Neural progenitor cell (in vitro differentiated cells): ENCODE measurements around the gene P2RY13. TPM values are rescaled to one million over a fixed set of nuclear protein-coding genes. Genes with fewer than 3 reads are reported as not detected.

Experiments used
- DNase-seq: peaks from one replicate; pipeline ENCODE4 v3.0.0-alpha.2; 2016; ENCODE audit warnings: low spot score
- H2AFZ ChIP-seq: fragments of 200-600 bp; sonication (generic); replicated peaks from 2 replicates; pipeline ENCODE4 v1.6.1; 2016; ENCODE audit warnings: antibody characterized with exemption
- H3F3A ChIP-seq: fragments of 200-600 bp; sonication (generic); 2 replicates; pipeline ENCODE4 v1.6.1; 2016; ENCODE audit warnings: antibody characterized with exemption, low read depth
- H3K27ac ChIP-seq: fragments of 200-600 bp; sonication (generic); 2 replicates; pipeline ENCODE4 v1.5.1; 2016; ENCODE audit warnings: mild to moderate bottlenecking
- H3K27me3 ChIP-seq: fragments of 200-600 bp; sonication (generic); 2 replicates; pipeline ENCODE4 v1.6.1; 2016; ENCODE audit warnings: mild to moderate bottlenecking, moderate library complexity
- H3K36me3 ChIP-seq: fragments of 200-600 bp; sonication (generic); 2 replicates; pipeline ENCODE4 v1.5.1; 2016
- H3K4me1 ChIP-seq: fragments of 200-600 bp; sonication (generic); 2 replicates; pipeline ENCODE4 v1.6.1; 2016; ENCODE audit warnings: mixed run types
- H3K4me2 ChIP-seq: fragments of 200-600 bp; sonication (generic); 2 replicates; pipeline ENCODE4 v1.6.1; 2016
- H3K4me3 ChIP-seq: fragments of 200-600 bp; sonication (generic); 2 replicates; pipeline ENCODE4 v1.5.1; 2016
- H3K79me2 ChIP-seq: fragments of 200-600 bp; sonication (generic); 2 replicates; pipeline ENCODE4 v1.6.1; 2016; ENCODE audit warnings: low read depth
- H3K9ac ChIP-seq: fragments of 200-600 bp; sonication (generic); 2 replicates; pipeline ENCODE4 v1.6.1; 2016
- H3K9me3 ChIP-seq: fragments of 200-600 bp; sonication (generic); 2 replicates; pipeline ENCODE4 v1.5.1; 2016; ENCODE audit warnings: low read depth
- H4K20me1 ChIP-seq: fragments of 200-600 bp; sonication (generic); 2 replicates; pipeline ENCODE4 v1.6.1; 2016; ENCODE audit warnings: low read depth
- H3K27ac Mint-ChIP-seq: 3 replicates; pipeline ENCODE4 v1.8.0; 2021; ENCODE audit warnings: mixed read lengths
- H3K27me3 Mint-ChIP-seq: 2 replicates; pipeline ENCODE4 v1.8.0; 2022; ENCODE audit warnings: low read depth, mild to moderate bottlenecking, inconsistent platforms, moderate library complexity, mixed read lengths; ENCODE audit not compliant: insufficient read depth
- H3K36me3 Mint-ChIP-seq: 3 replicates; pipeline ENCODE4 v1.8.0; 2021; ENCODE audit warnings: mixed read lengths
- H3K4me1 Mint-ChIP-seq: 3 replicates; pipeline ENCODE4 v1.8.0; 2021; ENCODE audit warnings: mixed read lengths
- H3K4me3 Mint-ChIP-seq: 3 replicates; pipeline ENCODE4 v1.8.0; 2021; ENCODE audit warnings: mild to moderate bottlenecking, moderate library complexity, mixed read lengths
- H3K9me3 Mint-ChIP-seq: 3 replicates; pipeline ENCODE4 v1.8.0; 2020; ENCODE audit warnings: mixed read lengths
- EZH2 ChIP-seq: fragments of 200-600 bp; sonication (generic); IDR thresholded peaks from 2 replicates; pipeline ENCODE4 v1.6.1; 2017; ENCODE audit warnings: antibody characterized with exemption, mild to moderate bottlenecking, moderate library complexity
- EZH2phosphoT487 ChIP-seq: fragments of 200-600 bp; sonication (generic); IDR thresholded peaks from 2 replicates; pipeline ENCODE4 v1.6.1; 2017; ENCODE audit warnings: antibody characterized with exemption
- total RNA-seq: library from RNA; depleted of rRNA; stranded (reverse); fragments of >200 nt; gene quantifications from 2 replicates; pipeline ENCODE4 v1.2.3, GENCODE V29; 2015; ENCODE audit warnings: low replicate concordance
- TF ChIP-seq, protein P1 (sequence below): fragments of 200-600 bp; sonication (generic); IDR thresholded peaks from 2 replicates; pipeline ENCODE4 v1.5.1; 2017; ENCODE audit warnings: antibody characterized with exemption, mild to moderate bottlenecking

The P2RY13 gene
- total RNA-seq, 1 donor from 2014 or later: not detected

DNA sequence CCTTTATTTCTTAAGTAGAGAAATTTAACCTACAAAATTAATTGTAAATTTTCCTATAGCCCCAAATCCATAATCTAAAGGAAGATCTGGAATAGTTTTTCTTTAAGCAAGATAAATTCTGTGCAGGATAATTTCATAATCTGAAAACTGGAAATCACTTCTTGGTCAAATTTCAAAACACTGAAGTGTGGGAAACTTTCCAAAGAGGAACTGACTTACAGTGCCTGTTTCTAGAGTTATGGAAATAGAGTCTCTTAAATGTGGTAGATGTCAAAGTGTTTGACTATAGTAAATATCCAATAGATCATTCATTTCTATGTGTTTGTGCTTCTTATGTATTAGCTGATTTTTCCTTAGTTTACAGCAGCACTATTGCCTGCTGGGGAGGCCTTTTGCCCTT, 1.6 kb upstream of the P2RY13 start:
- H4K20me1 ChIP-seq: no peaks in the 10 kb centered on the region
- TF ChIP-seq, protein P1, sequence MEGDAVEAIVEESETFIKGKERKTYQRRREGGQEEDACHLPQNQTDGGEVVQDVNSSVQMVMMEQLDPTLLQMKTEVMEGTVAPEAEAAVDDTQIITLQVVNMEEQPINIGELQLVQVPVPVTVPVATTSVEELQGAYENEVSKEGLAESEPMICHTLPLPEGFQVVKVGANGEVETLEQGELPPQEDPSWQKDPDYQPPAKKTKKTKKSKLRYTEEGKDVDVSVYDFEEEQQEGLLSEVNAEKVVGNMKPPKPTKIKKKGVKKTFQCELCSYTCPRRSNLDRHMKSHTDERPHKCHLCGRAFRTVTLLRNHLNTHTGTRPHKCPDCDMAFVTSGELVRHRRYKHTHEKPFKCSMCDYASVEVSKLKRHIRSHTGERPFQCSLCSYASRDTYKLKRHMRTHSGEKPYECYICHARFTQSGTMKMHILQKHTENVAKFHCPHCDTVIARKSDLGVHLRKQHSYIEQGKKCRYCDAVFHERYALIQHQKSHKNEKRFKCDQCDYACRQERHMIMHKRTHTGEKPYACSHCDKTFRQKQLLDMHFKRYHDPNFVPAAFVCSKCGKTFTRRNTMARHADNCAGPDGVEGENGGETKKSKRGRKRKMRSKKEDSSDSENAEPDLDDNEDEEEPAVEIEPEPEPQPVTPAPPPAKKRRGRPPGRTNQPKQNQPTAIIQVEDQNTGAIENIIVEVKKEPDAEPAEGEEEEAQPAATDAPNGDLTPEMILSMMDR: no peak
- TF ChIP-seq EZH2: no peak
- Mint-ChIP-seq H3K4me3 (no peak overlapping the region), H3K4me1 (no peaks in the 10 kb centered on the region), H3K27me3 (no peaks in the 10 kb centered on the region), H3K27ac (no peak overlapping the region), H3K36me3 (no peaks in the 10 kb centered on the region), H3K9me3 (no peaks in the 10 kb centered on the region)
- no peak for DNase-seq
- no peaks in the 10 kb centered on the region for H3K9me3 ChIP-seq
- H3K27me3 ChIP-seq: no peaks in the 10 kb centered on the region
- no peak overlapping the region for H2AFZ ChIP-seq
- no peaks in the 10 kb centered on the region for H3F3A ChIP-seq
- no peaks in the 10 kb centered on the region for H3K4me1 ChIP-seq
- no peak overlapping the region for H3K9ac ChIP-seq
- no peaks in the 10 kb centered on the region for H3K79me2 ChIP-seq
- H3K27ac ChIP-seq: no peak overlapping the region
- no peak overlapping the region for H3K4me3 ChIP-seq
- no peak overlapping the region for H3K4me2 ChIP-seq
- no peaks in the 10 kb centered on the region for H3K36me3 ChIP-seq

DNA sequence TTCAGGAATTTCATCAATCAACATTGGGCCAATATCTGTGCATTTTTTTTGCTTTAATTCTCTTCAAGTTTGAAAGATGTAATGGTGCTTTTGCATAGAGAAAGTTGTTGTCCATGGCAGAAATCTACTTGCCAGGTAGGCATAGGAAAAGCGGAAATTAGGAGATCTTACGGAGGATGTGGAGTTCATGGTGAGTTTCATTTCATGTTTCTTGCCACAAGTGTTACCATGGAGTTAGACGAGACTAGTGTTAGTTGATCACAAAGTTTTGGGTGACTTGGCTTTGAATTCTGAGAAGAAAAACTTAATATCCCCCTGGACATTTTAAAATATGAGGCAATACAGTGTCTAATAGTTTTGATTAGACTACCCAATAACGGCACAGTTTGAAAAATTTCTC, 1.0 kb upstream of the P2RY13 start:
- Mint-ChIP-seq H3K27ac (no peak overlapping the region), H3K4me3 (no peak overlapping the region), H3K4me1 (no peaks in the 10 kb centered on the region), H3K9me3 (no peaks in the 10 kb centered on the region), H3K27me3 (no peaks in the 10 kb centered on the region), H3K36me3 (no peaks in the 10 kb centered on the region)
- H4K20me1 ChIP-seq: no peaks in the 10 kb centered on the region
- no peaks in the 10 kb centered on the region for H3K36me3 ChIP-seq
- H3K4me3 ChIP-seq: no peak overlapping the region
- no peak overlapping the region for H3K27ac ChIP-seq
- TF ChIP-seq, protein P1: no peak
- no peak for TF ChIP-seq EZH2phosphoT487
- no peak for TF ChIP-seq EZH2
- no peaks in the 10 kb centered on the region for H3K27me3 ChIP-seq
- H3K4me1 ChIP-seq: no peaks in the 10 kb centered on the region
- H3K9ac ChIP-seq: no peak overlapping the region
- H3F3A ChIP-seq: no peaks in the 10 kb centered on the region
- DNase-seq: no peak
- H2AFZ ChIP-seq: no peak overlapping the region
- no peak overlapping the region for H3K4me2 ChIP-seq
- H3K9me3 ChIP-seq: no peaks in the 10 kb centered on the region
- H3K79me2 ChIP-seq: no peaks in the 10 kb centered on the region

DNA sequence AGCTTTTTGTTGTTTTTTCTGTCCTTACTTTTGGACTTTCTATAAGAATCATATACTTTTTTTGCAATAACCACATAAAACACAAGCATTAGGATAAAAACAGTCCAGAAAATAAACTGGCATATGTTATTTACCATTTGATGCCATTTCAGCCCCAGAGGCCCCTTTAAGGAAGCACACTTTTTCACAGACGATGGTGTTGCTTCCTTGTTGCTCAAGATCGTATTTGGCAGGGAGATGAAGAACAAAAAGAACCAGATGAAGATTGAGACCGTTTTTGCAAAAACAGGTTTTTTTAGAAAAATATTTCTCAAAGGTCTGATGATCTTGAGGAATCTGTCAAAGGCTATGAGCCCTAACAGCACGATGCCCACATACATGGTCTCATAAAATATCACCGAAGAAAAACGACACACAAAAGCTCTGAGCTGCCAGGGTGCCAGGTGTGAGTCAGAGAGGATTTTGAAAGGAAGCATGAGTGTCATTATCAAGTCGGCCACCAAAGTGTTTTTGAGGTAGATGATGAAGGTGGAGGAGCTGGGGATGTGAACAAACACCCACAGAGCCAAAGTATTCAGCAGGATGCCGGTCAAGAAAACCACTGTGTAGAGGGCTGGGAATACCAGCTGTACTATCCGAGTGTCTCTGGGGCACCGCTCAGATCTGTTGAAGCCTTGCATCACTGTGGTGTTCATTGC, 902 bp downstream of the P2RY13 start:
- no peaks in the 10 kb centered on the region for H3K36me3 Mint-ChIP-seq
- H3K27me3 Mint-ChIP-seq: no peaks in the 10 kb centered on the region
- Histone ChIP-seq H2AFZ (no peak overlapping the region), H3K9ac (no peak overlapping the region), H3K4me3 (no peak overlapping the region), H3K9me3 (no peaks in the 10 kb centered on the region), H3K4me1 (no peaks in the 10 kb centered on the region), H3K79me2 (no peaks in the 10 kb centered on the region), H3K36me3 (no peaks in the 10 kb centered on the region), H4K20me1 (no peaks in the 10 kb centered on the region), H3K27me3 (no peaks in the 10 kb centered on the region), H3K4me2 (no peak overlapping the region), H3K27ac (no peak overlapping the region), H3F3A (no peaks in the 10 kb centered on the region)
- H3K9me3 Mint-ChIP-seq: no peaks in the 10 kb centered on the region
- DNase-seq: no peak
- no peak overlapping the region for H3K27ac Mint-ChIP-seq
- H3K4me3 Mint-ChIP-seq: no peak overlapping the region
- no peaks in the 10 kb centered on the region for H3K4me1 Mint-ChIP-seq
- TF ChIP-seq EZH2 (no peak), EZH2phosphoT487 (no peak)
- TF ChIP-seq, protein P1: no peak
